Chondrocyte (in vitro differentiated cells): Measurements from ENCODE around the gene KCNK3. TPM values are rescaled to one million over a fixed set of nuclear protein-coding genes. Genes with fewer than 3 reads are reported as not detected.
A peak's percentile ranks its signal among the peaks of the same experiment; 100 is the strongest.
"Not testable (repeated sequence)": the region's sequence is repeated elsewhere in the genome, so short reads cannot be mapped to it uniquely, and the experiment has no call there.

Experiments
- DNase-seq: peaks from one replicate; pipeline ENCODE4 v3.0.0; 2021; ENCODE audit warnings: mixed read lengths, low spot score
- H3K27ac Mint-ChIP-seq: one replicate; pipeline ENCODE4 v1.8.0; 2021; ENCODE audit warnings: mild to moderate bottlenecking, moderate library complexity, mixed read lengths; ENCODE audit not compliant: unreplicated experiment
- H3K27me3 Mint-ChIP-seq: 2 replicates; pipeline ENCODE4 v1.8.0; 2021; ENCODE audit warnings: low read depth, mixed read lengths
- H3K36me3 Mint-ChIP-seq: 2 replicates; pipeline ENCODE4 v1.8.0; 2021; ENCODE audit warnings: low read depth, mixed read lengths
- H3K4me1 Mint-ChIP-seq: 2 replicates; pipeline ENCODE4 v1.8.0; 2021; ENCODE audit warnings: low read depth, mild to moderate bottlenecking, mixed read lengths
- H3K4me3 Mint-ChIP-seq: one replicate; pipeline ENCODE4 v1.8.0; 2021; ENCODE audit warnings: mild to moderate bottlenecking, moderate library complexity, mixed read lengths; ENCODE audit not compliant: unreplicated experiment
- H3K9me3 Mint-ChIP-seq: 2 replicates; pipeline ENCODE4 v1.8.0; 2021; ENCODE audit warnings: low read depth, mixed read lengths
- CTCF ChIP-seq: fragments of 200-600 bp; sonication (generic); IDR thresholded peaks from 2 replicates; pipeline ENCODE4 v1.5.0; 2021; ENCODE audit warnings: antibody characterized with exemption, mild to moderate bottlenecking, moderate library complexity
- total RNA-seq: library from RNA; stranded (reverse); gene quantifications from 3 replicates; pipeline ENCODE4 v1.2.1, GENCODE V29; 2021

Gene KCNK3
- total RNA-seq, 1 donor from 2014 or later = 2.9 TPM

- Mint-ChIP-seq H3K36me3 (peaks cover 2% of the 10 kb centered on the region), H3K27ac (no peak overlapping the region), H3K27me3 (peaks cover 6% of the 10 kb centered on the region), H3K4me3 (no peak overlapping the region), H3K9me3 (peaks cover 10% of the 10 kb centered on the region), H3K4me1 (peaks cover 5% of the 10 kb centered on the region)
- no peak for TF ChIP-seq CTCF
- DNase-seq = peak; percentile 15
Measured at GRCh38 chr2:26655611-26656195, 36.8 kb upstream of the KCNK3 start.

GRCh38 chr2:26657265-26657664 lies 35.3 kb upstream of the KCNK3 start:
- Mint-ChIP-seq H3K27me3 (peaks cover 3% of the 10 kb centered on the region), H3K9me3 (peaks cover 17% of the 10 kb centered on the region), H3K27ac (no peak overlapping the region), H3K4me1 (peaks cover 3% of the 10 kb centered on the region), H3K4me3 (no peak overlapping the region), H3K36me3 (peaks cover 4% of the 10 kb centered on the region)
- DNase-seq = peak; percentile 15
- no peak for TF ChIP-seq CTCF

GRCh38 chr2:26658691-26659346 lies 33.7 kb upstream of the KCNK3 start:
- no peaks in the 10 kb centered on the region for H3K4me1 Mint-ChIP-seq
- H3K27ac Mint-ChIP-seq = no peak overlapping the region
- H3K9me3 Mint-ChIP-seq = peaks cover 21% of the 10 kb centered on the region
- peaks cover 4% of the 10 kb centered on the region for H3K27me3 Mint-ChIP-seq
- DNase-seq = peak; percentile 28
- no peak overlapping the region for H3K4me3 Mint-ChIP-seq
- H3K36me3 Mint-ChIP-seq = peaks cover 4% of the 10 kb centered on the region
- TF ChIP-seq CTCF = no peak

- Mint-ChIP-seq H3K27ac (no peak overlapping the region), H3K9me3 (peaks cover 21% of the 10 kb centered on the region), H3K27me3 (peaks cover 11% of the 10 kb centered on the region), H3K4me1 (no peaks in the 10 kb centered on the region), H3K36me3 (peaks cover 4% of the 10 kb centered on the region), H3K4me3 (no peak overlapping the region)
- no peak for DNase-seq
- TF ChIP-seq CTCF = no peak
Measured at GRCh38 chr2:26660363-26660962, 32.1 kb upstream of the KCNK3 start.

GRCh38 chr2:26665296-26665695 lies 27.2 kb upstream of the KCNK3 start:
- not testable (repeated sequence) for H3K4me1 Mint-ChIP-seq, H3K36me3 Mint-ChIP-seq, H3K27ac Mint-ChIP-seq, H3K4me3 Mint-ChIP-seq
- DNase-seq = peak; percentile 27
- H3K9me3 Mint-ChIP-seq = peaks cover 18% of the 10 kb centered on the region
- peaks cover 25% of the 10 kb centered on the region for H3K27me3 Mint-ChIP-seq
